Measurements from ENCODE around the gene RAB36. TPM values are rescaled to one million over a fixed set of nuclear protein-coding genes. Genes with fewer than 3 reads are reported as not detected.

The RAB36 gene
- total RNA-seq, 1 experiment from 2014 or later, result 1.1 TPM

DNA sequence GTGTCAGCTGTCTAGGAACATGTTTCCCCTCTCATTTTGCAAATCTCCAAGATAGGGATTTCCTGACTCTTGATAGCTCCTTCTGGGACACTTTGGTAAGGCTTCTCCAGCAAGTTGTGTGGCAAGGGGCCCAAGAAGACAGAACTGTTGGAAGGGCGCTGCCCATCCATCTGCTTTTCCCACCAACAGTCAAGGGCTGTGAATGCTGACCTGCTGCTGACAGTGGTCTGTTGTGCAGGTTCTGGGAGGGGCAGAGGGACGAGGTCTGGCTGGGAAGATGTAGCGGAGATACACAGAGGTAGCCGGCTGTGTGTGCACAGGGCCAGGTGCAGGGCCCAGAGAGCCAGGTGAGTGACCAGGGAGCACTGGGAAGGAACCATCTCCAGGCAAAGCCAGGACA lies 47.3 kb downstream of the RAB36 start:
- H3K9ac ChIP-seq (ENCODE audit: low read length), result no peak overlapping the region
- ATAC-seq (no peak), DNase-seq (no peak)
- TF ChIP-seq, protein P1, sequence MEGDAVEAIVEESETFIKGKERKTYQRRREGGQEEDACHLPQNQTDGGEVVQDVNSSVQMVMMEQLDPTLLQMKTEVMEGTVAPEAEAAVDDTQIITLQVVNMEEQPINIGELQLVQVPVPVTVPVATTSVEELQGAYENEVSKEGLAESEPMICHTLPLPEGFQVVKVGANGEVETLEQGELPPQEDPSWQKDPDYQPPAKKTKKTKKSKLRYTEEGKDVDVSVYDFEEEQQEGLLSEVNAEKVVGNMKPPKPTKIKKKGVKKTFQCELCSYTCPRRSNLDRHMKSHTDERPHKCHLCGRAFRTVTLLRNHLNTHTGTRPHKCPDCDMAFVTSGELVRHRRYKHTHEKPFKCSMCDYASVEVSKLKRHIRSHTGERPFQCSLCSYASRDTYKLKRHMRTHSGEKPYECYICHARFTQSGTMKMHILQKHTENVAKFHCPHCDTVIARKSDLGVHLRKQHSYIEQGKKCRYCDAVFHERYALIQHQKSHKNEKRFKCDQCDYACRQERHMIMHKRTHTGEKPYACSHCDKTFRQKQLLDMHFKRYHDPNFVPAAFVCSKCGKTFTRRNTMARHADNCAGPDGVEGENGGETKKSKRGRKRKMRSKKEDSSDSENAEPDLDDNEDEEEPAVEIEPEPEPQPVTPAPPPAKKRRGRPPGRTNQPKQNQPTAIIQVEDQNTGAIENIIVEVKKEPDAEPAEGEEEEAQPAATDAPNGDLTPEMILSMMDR (conservative IDR thresholded peaks at IDR 0.05; ENCODE audit: low read depth, low read length), result no peak
- TF ChIP-seq EZH2phosphoT487 (IDR thresholded peaks at IDR 0.05; ENCODE audit: borderline replicate concordance, low read length) (no peak), EZH2 (IDR thresholded peaks at IDR 0.05; ENCODE audit: low read length, unreplicated experiment) (no peak)
- no peaks in the 10 kb centered on the region for H3K27me3 ChIP-seq (ENCODE audit: low read length)
- no peaks in the 10 kb centered on the region for H3K9me2 ChIP-seq (replicated peaks; ENCODE audit: low read length)
- no peak overlapping the region for H3K27ac ChIP-seq (ENCODE audit: low read length)
- H4K20me1 ChIP-seq (ENCODE audit: low read length), result peaks cover 8% of the 10 kb centered on the region; the same call in 1 of the 2 replicates
- no peak overlapping the region for H2AFZ ChIP-seq (ENCODE audit: low read length)
- intact Hi-C loops (cut with micrococcal nuclease), result no loop called here
- peaks cover 87% of the 10 kb centered on the region for H3K79me2 ChIP-seq (ENCODE audit: low read length)
- H3K9me3 ChIP-seq (ENCODE audit: low read length), result no peaks in the 10 kb centered on the region
- POLR2A ChIA-PET (ENCODE audit: unreplicated experiment), result no interaction called here
- H3K4me2 ChIP-seq (ENCODE audit: low read length), result no peak overlapping the region
- CTCF ChIA-PET, result no interaction called here
- no peaks in the 10 kb centered on the region for H3K4me1 ChIP-seq (ENCODE audit: insufficient read depth, low read length)
- no peak overlapping the region for H3K4me3 ChIP-seq (ENCODE audit: low read length)
- no peaks in the 10 kb centered on the region for H3F3A ChIP-seq (ENCODE audit: low read length, unreplicated experiment)
- H3K36me3 ChIP-seq (ENCODE audit: low read depth, low read length), result no peaks in the 10 kb centered on the region
- no TSS peak for BruUV-seq (replicated peaks)

DNA sequence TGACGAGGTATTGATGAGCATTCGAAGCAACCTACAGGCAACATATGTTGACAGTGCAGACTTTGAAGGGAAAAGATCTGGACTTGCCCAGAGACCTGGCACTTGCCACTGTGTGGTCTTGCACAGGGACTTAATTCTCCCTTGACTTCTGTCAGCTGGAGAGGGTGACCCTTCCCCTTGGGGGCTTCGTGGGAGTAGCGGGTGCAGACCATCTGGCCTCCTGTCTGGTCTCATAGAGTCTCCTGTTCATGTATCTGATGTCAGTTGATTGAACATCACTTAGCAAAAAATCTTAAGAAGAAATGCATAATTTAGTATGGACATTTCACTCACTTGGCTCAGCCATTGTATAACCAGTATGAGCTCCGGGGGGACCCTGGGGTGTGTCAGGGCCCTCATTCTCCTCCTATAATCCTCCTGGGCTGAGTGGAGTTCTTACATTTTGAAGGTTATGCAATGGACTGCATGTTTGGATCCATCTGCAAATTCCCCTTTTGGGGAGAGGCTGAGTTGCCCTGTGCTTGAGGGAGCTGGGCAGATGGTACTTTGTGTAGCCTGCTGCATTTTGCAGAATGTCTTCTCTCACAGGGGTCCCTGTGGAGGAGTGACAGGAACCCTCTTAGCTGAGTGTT lies 48.0 kb downstream of the RAB36 start:
- ATAC-seq (no peak), DNase-seq (no peak)
- Histone ChIP-seq H3K9me2 (replicated peaks; ENCODE audit: low read length) (no peaks in the 10 kb centered on the region), H3F3A (ENCODE audit: low read length, unreplicated experiment) (no peaks in the 10 kb centered on the region), H3K27ac (ENCODE audit: low read length) (no peak overlapping the region), H3K4me1 (ENCODE audit: insufficient read depth, low read length) (no peaks in the 10 kb centered on the region), H2AFZ (ENCODE audit: low read length) (no peak overlapping the region), H3K9me3 (ENCODE audit: low read length) (no peaks in the 10 kb centered on the region), H3K4me2 (ENCODE audit: low read length) (no peak overlapping the region), H3K27me3 (ENCODE audit: low read length) (no peaks in the 10 kb centered on the region), H3K9ac (ENCODE audit: low read length) (no peak overlapping the region), H3K36me3 (ENCODE audit: low read depth, low read length) (no peaks in the 10 kb centered on the region), H4K20me1 (ENCODE audit: low read length) (peaks cover under 1% of the 10 kb centered on the region; the same call in 1 of the 2 replicates), H3K79me2 (ENCODE audit: low read length) (peaks cover 87% of the 10 kb centered on the region), H3K4me3 (ENCODE audit: low read length) (no peak overlapping the region)
- no TSS peak for BruUV-seq (replicated peaks)
- intact Hi-C loops (cut with micrococcal nuclease), result no loop called here
- ChIA-PET POLR2A (ENCODE audit: unreplicated experiment) (no interaction called here), CTCF (no interaction called here)
- TF ChIP-seq EZH2phosphoT487 (IDR thresholded peaks at IDR 0.05; ENCODE audit: borderline replicate concordance, low read length), result no peak
- TF ChIP-seq, protein P1 (conservative IDR thresholded peaks at IDR 0.05; ENCODE audit: low read depth, low read length), result no peak
- no peak for TF ChIP-seq EZH2 (IDR thresholded peaks at IDR 0.05; ENCODE audit: low read length, unreplicated experiment)

DNA sequence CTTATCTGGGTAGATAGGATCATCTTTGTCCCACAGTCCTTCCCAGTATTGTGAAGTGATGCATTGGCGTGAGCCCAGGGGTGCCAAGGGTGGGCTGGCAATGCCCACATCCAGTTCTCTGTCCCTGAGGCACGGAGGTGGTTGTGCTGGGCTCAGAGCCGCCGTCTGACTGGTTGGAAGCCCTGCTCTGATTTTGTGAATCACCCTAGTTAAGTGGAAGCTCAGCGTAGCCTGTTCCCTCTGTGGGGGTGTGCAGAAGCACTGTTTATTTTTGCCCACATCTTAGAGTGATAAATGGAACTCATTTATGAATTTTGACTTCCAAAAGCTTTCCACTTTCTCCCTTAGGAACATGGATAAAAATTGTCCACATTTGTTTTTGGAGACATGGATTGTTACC lies 48.6 kb downstream of the RAB36 start:
- H3K9me2 ChIP-seq (replicated peaks; ENCODE audit: low read length), result no peaks in the 10 kb centered on the region
- H3F3A ChIP-seq (ENCODE audit: low read length, unreplicated experiment), result no peaks in the 10 kb centered on the region
- ChIA-PET POLR2A (ENCODE audit: unreplicated experiment) (no interaction called here), CTCF (no interaction called here)
- H2AFZ ChIP-seq (ENCODE audit: low read length), result no peak overlapping the region
- no TSS peak for BruUV-seq (replicated peaks)
- peaks cover 86% of the 10 kb centered on the region for H3K79me2 ChIP-seq (ENCODE audit: low read length)
- TF ChIP-seq EZH2 (IDR thresholded peaks at IDR 0.05; ENCODE audit: low read length, unreplicated experiment) (no peak), EZH2phosphoT487 (IDR thresholded peaks at IDR 0.05; ENCODE audit: borderline replicate concordance, low read length) (no peak)
- TF ChIP-seq, protein P1 (conservative IDR thresholded peaks at IDR 0.05; ENCODE audit: low read depth, low read length), result no peak
- H3K9me3 ChIP-seq (ENCODE audit: low read length), result no peaks in the 10 kb centered on the region
- DNase-seq (no peak), ATAC-seq (no peak)
- no peak overlapping the region for H3K4me2 ChIP-seq (ENCODE audit: low read length)
- no peaks in the 10 kb centered on the region for H3K4me1 ChIP-seq (ENCODE audit: insufficient read depth, low read length)
- H4K20me1 ChIP-seq (ENCODE audit: low read length), result no peaks in the 10 kb centered on the region
- intact Hi-C loops (cut with micrococcal nuclease), result no loop called here
- no peak overlapping the region for H3K27ac ChIP-seq (ENCODE audit: low read length)
- H3K9ac ChIP-seq (ENCODE audit: low read length), result no peak overlapping the region
- no peaks in the 10 kb centered on the region for H3K36me3 ChIP-seq (ENCODE audit: low read depth, low read length)
- no peaks in the 10 kb centered on the region for H3K27me3 ChIP-seq (ENCODE audit: low read length)
- no peak overlapping the region for H3K4me3 ChIP-seq (ENCODE audit: low read length)

Measured in PC-3 (cell line).